Measurements from ENCODE around the gene RDH5. TPM values are rescaled to one million over a fixed set of nuclear protein-coding genes. Genes with fewer than 3 reads are reported as not detected.
A peak's percentile ranks its signal among the peaks of the same experiment; 100 is the strongest.

Gene RDH5
- total RNA-seq, 1 donor from 2014 or later = 3.0 TPM

DNA sequence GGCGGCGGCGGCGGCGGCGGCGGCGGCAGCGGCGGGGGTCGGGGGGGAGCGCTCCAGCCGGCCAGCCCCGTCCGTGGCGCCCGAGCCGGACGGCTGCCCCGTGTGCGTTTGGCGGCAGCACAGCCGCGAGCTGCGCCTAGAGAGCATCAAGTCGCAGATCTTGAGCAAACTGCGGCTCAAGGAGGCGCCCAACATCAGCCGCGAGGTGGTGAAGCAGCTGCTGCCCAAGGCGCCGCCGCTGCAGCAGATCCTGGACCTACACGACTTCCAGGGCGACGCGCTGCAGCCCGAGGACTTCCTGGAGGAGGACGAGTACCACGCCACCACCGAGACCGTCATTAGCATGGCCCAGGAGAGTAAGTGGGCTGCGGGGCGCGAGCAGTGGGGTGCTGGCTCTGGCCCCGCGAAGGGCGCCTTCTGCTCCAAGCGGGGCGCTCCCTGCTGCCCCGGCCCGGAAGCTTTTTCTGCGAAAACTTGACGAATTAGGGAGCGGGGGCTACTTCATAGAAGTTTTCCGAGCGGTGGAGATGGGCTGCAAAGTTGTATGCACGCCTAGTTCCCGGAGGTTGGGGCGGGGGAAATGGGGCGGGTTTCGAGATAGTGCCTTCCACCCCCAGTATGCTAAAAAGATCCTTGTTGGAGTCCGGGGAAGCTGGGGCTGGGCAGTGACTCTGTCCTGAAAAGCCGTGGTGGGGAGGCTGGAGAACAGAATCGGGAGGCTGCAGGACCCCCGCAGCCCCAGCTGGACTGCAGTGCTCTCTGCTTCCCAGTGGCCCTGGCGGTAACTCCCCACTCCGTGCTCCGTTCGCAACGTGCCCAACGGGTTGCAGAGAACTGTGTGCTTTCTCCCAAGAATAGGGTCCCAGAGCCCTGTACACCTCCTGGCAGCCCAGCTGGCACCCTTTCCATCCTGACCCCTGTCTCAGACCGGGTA, 23.5 kb downstream of the RDH5 start:
- peak overlapping the region; percentile 96 for H3K4me2 ChIP-seq
- H3K79me2 ChIP-seq (ENCODE audit: low read depth) = peaks cover 54% of the 10 kb centered on the region
- peak overlapping the region; percentile 96 for H3K4me3 ChIP-seq
- H4K20me1 ChIP-seq (ENCODE audit: low read depth) = peaks cover 27% of the 10 kb centered on the region
- H3K4me1 Mint-ChIP-seq = peaks cover 42% of the 10 kb centered on the region
- peaks cover 10% of the 10 kb centered on the region for H3K36me3 Mint-ChIP-seq
- peak overlapping the region; percentile 73 for H3K9ac ChIP-seq
- no peak overlapping the region for H2AFZ ChIP-seq (replicated peaks)
- no peaks in the 10 kb centered on the region for H3K9me3 ChIP-seq (ENCODE audit: low read depth)
- peak overlapping the region; percentile 91 for H3K27ac ChIP-seq
- peaks cover 49% of the 10 kb centered on the region for H3F3A ChIP-seq (ENCODE audit: low read depth)
- H3K9me3 Mint-ChIP-seq = peaks cover 2% of the 10 kb centered on the region
- H3K36me3 ChIP-seq = no peaks in the 10 kb centered on the region
- no peaks in the 10 kb centered on the region for H3K27me3 ChIP-seq
- peak; percentile 47 for DNase-seq (ENCODE audit: low spot score)
- H3K27ac Mint-ChIP-seq = peak overlapping the region; percentile 100
- H3K27me3 Mint-ChIP-seq (ENCODE audit: insufficient read depth, low read depth) = no peaks in the 10 kb centered on the region
- peaks cover 29% of the 10 kb centered on the region for H3K4me1 ChIP-seq
- TF ChIP-seq CTCF (IDR thresholded peaks at IDR 0.05) (peak; percentile 19), EZH2phosphoT487 (IDR thresholded peaks at IDR 0.05) (no peak)
- H3K4me3 Mint-ChIP-seq = peak overlapping the region; percentile 97

GRCh38 chr12:55744340-55745030, 24.3 kb downstream of the RDH5 start:
- Mint-ChIP-seq H3K4me1 (peaks cover 49% of the 10 kb centered on the region), H3K27me3 (ENCODE audit: insufficient read depth, low read depth) (no peaks in the 10 kb centered on the region), H3K36me3 (peaks cover 18% of the 10 kb centered on the region), H3K27ac (peak overlapping the region; percentile 100), H3K9me3 (peaks cover 2% of the 10 kb centered on the region), H3K4me3 (peak overlapping the region; percentile 97)
- Histone ChIP-seq H3K4me1 (peaks cover 29% of the 10 kb centered on the region), H3K36me3 (no peaks in the 10 kb centered on the region), H3K9ac (peak overlapping the region; percentile 73), H3K4me2 (peak overlapping the region; percentile 96), H3K27me3 (no peaks in the 10 kb centered on the region), H3F3A (ENCODE audit: low read depth) (peaks cover 49% of the 10 kb centered on the region), H4K20me1 (ENCODE audit: low read depth) (peaks cover 35% of the 10 kb centered on the region), H2AFZ (replicated peaks) (no peak overlapping the region), H3K79me2 (ENCODE audit: low read depth) (peaks cover 62% of the 10 kb centered on the region), H3K27ac (peak overlapping the region; percentile 91), H3K4me3 (peak overlapping the region; percentile 96), H3K9me3 (ENCODE audit: low read depth) (no peaks in the 10 kb centered on the region)
- peak; percentile 38 for DNase-seq (ENCODE audit: low spot score)
- TF ChIP-seq EZH2phosphoT487 (IDR thresholded peaks at IDR 0.05) (no peak), CTCF (IDR thresholded peaks at IDR 0.05) (no peak), EZH2 (IDR thresholded peaks at IDR 0.05) (no peak)

- peak; percentile 96 for DNase-seq (ENCODE audit: low spot score)
- Histone ChIP-seq H3K4me3 (peak overlapping the region; percentile 96), H3F3A (ENCODE audit: low read depth) (peaks cover 51% of the 10 kb centered on the region), H3K9me3 (ENCODE audit: low read depth) (no peaks in the 10 kb centered on the region), H2AFZ (replicated peaks) (no peak overlapping the region), H4K20me1 (ENCODE audit: low read depth) (peaks cover 46% of the 10 kb centered on the region), H3K9ac (peak overlapping the region; percentile 28), H3K27ac (peak overlapping the region; percentile 91), H3K4me2 (peak overlapping the region; percentile 96), H3K4me1 (peaks cover 29% of the 10 kb centered on the region), H3K27me3 (no peaks in the 10 kb centered on the region), H3K79me2 (ENCODE audit: low read depth) (peaks cover 64% of the 10 kb centered on the region), H3K36me3 (no peaks in the 10 kb centered on the region)
- TF ChIP-seq EZH2phosphoT487 (IDR thresholded peaks at IDR 0.05) = no peak
- no peak for TF ChIP-seq EZH2 (IDR thresholded peaks at IDR 0.05)
- TF ChIP-seq CTCF (IDR thresholded peaks at IDR 0.05) = peak; percentile 34
- Mint-ChIP-seq H3K4me3 (peak overlapping the region; percentile 97), H3K36me3 (peaks cover 23% of the 10 kb centered on the region), H3K27ac (peak overlapping the region; percentile 100), H3K4me1 (peaks cover 51% of the 10 kb centered on the region), H3K9me3 (peaks cover 2% of the 10 kb centered on the region), H3K27me3 (ENCODE audit: insufficient read depth, low read depth) (no peaks in the 10 kb centered on the region)
Observed at GRCh38 chr12:55745361-55746173, 25.4 kb downstream of the RDH5 start.

Data from neural progenitor cell (in vitro differentiated cells).